HepG2 (cell line): Measurements from ENCODE around the gene AP4S1. TPM values are rescaled to one million over a fixed set of nuclear protein-coding genes. Genes with fewer than 3 reads are reported as not detected.

Experiments
- ATF3 ChIP-seq: sonication (generic); formaldehyde crosslinking; IDR thresholded peaks from 2 replicates; pipeline ENCODE4 v1.4.0; 2020; ENCODE audit warnings: missing genetic modification reagents
- ATM ChIP-seq: fragments of 450-650 bp; IDR thresholded peaks from 2 replicates; pipeline ENCODE4 v1.7.1; 2017; ENCODE audit warnings: mild to moderate bottlenecking, borderline replicate concordance
- HMG20A ChIP-seq: IDR thresholded peaks from 2 replicates; pipeline ENCODE4 v1.6.1; 2016; ENCODE audit warnings: borderline replicate concordance
- MLLT10 ChIP-seq: sonication (generic); formaldehyde crosslinking; IDR thresholded peaks from 2 replicates; pipeline ENCODE4 v1.4.0; 2020; ENCODE audit warnings: missing genetic modification reagents
- NFE2 ChIP-seq: sonication (generic); formaldehyde crosslinking; IDR thresholded peaks from 2 replicates; pipeline ENCODE4 v1.4.0; 2020; ENCODE audit warnings: missing genetic modification reagents
- NFIC ChIP-seq: IDR thresholded peaks from 2 replicates; pipeline ENCODE4 v1.6.1; 2012; ENCODE audit warnings: mild to moderate bottlenecking, low read length, inconsistent platforms
- SCMH1 ChIP-seq: sonication (generic); formaldehyde crosslinking; IDR thresholded peaks from 2 replicates; pipeline ENCODE4 v1.9.0; 2021; ENCODE audit warnings: missing genetic modification reagents, mild to moderate bottlenecking, borderline replicate concordance
- SETDB1 ChIP-seq: sonication (generic); formaldehyde crosslinking; IDR thresholded peaks from 2 replicates; pipeline ENCODE4 v1.5.1; 2020; ENCODE audit warnings: missing genetic modification reagents, mild to moderate bottlenecking, borderline replicate concordance
- THAP11 ChIP-seq: IDR thresholded peaks from 2 replicates; pipeline ENCODE4 v1.6.1; 2016; ENCODE audit warnings: missing biosample characterization, missing genetic modification reagents
- ZBTB40 ChIP-seq, 2 experiments: fragments of 450-650 bp in 1 of 2; sonication (generic) in 1 of 2; formaldehyde crosslinking in 1 of 2; IDR thresholded peaks; 2 replicates each; pipeline versions ENCODE4 v1.6.1 to v1.8.0; 2016 to 2022; ENCODE audit warnings: antibody characterized with exemption in 1 of 2, mild to moderate bottlenecking in 1 of 2, missing genetic modification reagents in 1 of 2
- ZNF17 ChIP-seq: sonication (generic); formaldehyde crosslinking; IDR thresholded peaks from 2 replicates; pipeline ENCODE4 v1.5.0; 2020; ENCODE audit warnings: mild to moderate bottlenecking, missing genetic modification reagents
- ZNF691 ChIP-seq: sonication (generic); formaldehyde crosslinking; IDR thresholded peaks from 2 replicates; pipeline ENCODE4 v1.4.0; 2020; ENCODE audit warnings: missing genetic modification reagents, low read depth, mild to moderate bottlenecking, borderline replicate concordance
- ZNF772 ChIP-seq: sonication (generic); formaldehyde crosslinking; IDR thresholded peaks from 2 replicates; pipeline ENCODE4 v1.5.0; 2020; ENCODE audit warnings: mild to moderate bottlenecking, missing genetic modification reagents
- ZNF773 ChIP-seq: sonication (generic); formaldehyde crosslinking; IDR thresholded peaks from 2 replicates; pipeline ENCODE4 v1.4.0; 2020; ENCODE audit warnings: missing genetic modification reagents, borderline replicate concordance
- ZSCAN9 ChIP-seq: IDR thresholded peaks from 2 replicates; pipeline ENCODE4 v1.6.1; 2016; ENCODE audit warnings: borderline replicate concordance
- polyA plus RNA-seq, 8 experiments: library from polyadenylated mRNA; depleted of rRNA in 3 of 8; stranded (reverse) in 7 of 8; unstranded in 1 of 8; fragments of >200 nt; fragmentation: Illumina TruSeq in 4 of 8; extraction: Trizol in 4 of 8; gene quantifications; 2 replicates each; pipeline versions ENCODE4 v1.2.1 to v1.2.3, GENCODE V29; 2011 to 2016; ENCODE audit warnings: low read depth in 4 of 8, missing spikeins in 1 of 8, mixed read lengths in 1 of 8; ENCODE audit not compliant: insufficient read depth in 1 of 8
- total RNA-seq, 5 experiments: library from RNA; depleted of rRNA; stranded (reverse); fragments of >200 nt; fragmentation: Illumina TruSeq; extraction: Trizol; gene quantifications; 2 replicates each; pipeline ENCODE4 v1.2.3, GENCODE V29; 2016; ENCODE audit warnings: low read depth in 1 of 5
- TF ChIP-seq, protein P1 (sequence below): sonication (generic); formaldehyde crosslinking; IDR thresholded peaks from 2 replicates; pipeline ENCODE4 v1.4.0; 2020; ENCODE audit warnings: mild to moderate bottlenecking, missing genetic modification reagents, borderline replicate concordance

The AP4S1 gene
- total and polyA plus RNA-seq, 2 of the 13 experiments (the other 11 are each of a cell fraction or from before 2014, with no cell fraction given), result 3.9 to 21.1 TPM

- no peak for TF ChIP-seq NFE2 (CRISPR knock-in tag)
- TF ChIP-seq SETDB1, result no peak
- TF ChIP-seq ZNF17, result no peak
- no peak for TF ChIP-seq THAP11 (CRISPR knock-in tag)
- no peak for TF ChIP-seq ZBTB40 (IDR thresholded peaks at IDR 0.05)
- 0 out of 2 replicates have a peak, but pooled peaks have one; percentile 30 for TF ChIP-seq ZBTB40 (CRISPR knock-in tag; IDR thresholded peaks at IDR 0.05)
- TF ChIP-seq ZNF772, result no peak
- no peak for TF ChIP-seq NFIC
- no peak for TF ChIP-seq HMG20A (CRISPR knock-in tag)
- no peak for TF ChIP-seq ATM
- TF ChIP-seq ZNF773 (CRISPR knock-in tag), result no peak
- no peak for TF ChIP-seq ATF3 (CRISPR knock-in tag)
- no peak for TF ChIP-seq MLLT10 (CRISPR knock-in tag)
- TF ChIP-seq, protein P1, sequence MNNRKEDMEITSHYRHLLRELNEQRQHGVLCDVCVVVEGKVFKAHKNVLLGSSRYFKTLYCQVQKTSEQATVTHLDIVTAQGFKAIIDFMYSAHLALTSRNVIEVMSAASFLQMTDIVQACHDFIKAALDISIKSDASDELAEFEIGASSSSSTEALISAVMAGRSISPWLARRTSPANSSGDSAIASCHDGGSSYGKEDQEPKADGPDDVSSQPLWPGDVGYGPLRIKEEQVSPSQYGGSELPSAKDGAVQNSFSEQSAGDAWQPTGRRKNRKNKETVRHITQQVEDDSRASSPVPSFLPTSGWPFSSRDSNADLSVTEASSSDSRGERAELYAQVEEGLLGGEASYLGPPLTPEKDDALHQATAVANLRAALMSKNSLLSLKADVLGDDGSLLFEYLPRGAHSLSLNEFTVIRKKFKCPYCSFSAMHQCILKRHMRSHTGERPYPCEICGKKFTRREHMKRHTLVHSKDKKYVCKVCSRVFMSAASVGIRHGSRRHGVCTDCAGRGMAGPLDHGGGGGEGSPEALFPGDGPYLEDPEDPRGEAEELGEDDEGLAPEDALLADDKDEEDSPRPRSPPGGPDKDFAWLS (CRISPR knock-in tag), result no peak
- no peak for TF ChIP-seq ZSCAN9
- TF ChIP-seq SCMH1 (CRISPR knock-in tag), result no peak
- TF ChIP-seq ZNF691 (CRISPR knock-in tag), result no peak
Observed at GRCh38 chr14:31137214-31137889, 111.9 kb downstream of the AP4S1 start (continued).
